HG02610 (cell line): ENCODE results near the gene ITM2B.

ENCODE experiments used
- ATAC-seq: cut with Tn5 transposase; IDR thresholded peaks from one replicate; pipeline ENCODE4 v1.9.1; 2021; ENCODE audit warnings: mild to moderate bottlenecking, moderate library complexity; ENCODE audit not compliant: unreplicated experiment

Gene ITM2B

DNA sequence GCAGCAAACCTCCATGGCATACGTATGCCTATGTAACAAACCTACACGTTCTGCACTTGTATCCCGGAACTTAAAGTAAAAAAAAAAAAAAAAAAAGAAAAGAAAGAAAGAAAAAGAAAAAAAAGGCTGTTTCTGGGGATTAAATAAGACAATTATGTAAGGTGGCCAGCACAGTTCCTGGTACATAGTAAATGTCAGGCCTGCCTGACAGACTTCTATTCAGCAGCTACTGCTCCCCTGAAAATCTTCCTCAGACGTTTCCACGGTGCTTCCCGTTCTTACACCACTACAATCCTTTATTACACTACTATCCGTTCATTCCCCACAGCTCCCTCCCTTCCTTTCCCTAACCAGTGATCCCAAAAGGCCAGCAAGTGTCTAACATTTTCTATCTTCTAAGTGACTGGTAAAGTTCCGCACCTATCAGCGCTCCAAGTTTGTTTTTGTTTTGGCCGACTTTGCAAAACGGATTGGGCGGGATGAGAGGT lies 69.9 kb downstream of the ITM2B start:
- no peak for ATAC-seq

DNA sequence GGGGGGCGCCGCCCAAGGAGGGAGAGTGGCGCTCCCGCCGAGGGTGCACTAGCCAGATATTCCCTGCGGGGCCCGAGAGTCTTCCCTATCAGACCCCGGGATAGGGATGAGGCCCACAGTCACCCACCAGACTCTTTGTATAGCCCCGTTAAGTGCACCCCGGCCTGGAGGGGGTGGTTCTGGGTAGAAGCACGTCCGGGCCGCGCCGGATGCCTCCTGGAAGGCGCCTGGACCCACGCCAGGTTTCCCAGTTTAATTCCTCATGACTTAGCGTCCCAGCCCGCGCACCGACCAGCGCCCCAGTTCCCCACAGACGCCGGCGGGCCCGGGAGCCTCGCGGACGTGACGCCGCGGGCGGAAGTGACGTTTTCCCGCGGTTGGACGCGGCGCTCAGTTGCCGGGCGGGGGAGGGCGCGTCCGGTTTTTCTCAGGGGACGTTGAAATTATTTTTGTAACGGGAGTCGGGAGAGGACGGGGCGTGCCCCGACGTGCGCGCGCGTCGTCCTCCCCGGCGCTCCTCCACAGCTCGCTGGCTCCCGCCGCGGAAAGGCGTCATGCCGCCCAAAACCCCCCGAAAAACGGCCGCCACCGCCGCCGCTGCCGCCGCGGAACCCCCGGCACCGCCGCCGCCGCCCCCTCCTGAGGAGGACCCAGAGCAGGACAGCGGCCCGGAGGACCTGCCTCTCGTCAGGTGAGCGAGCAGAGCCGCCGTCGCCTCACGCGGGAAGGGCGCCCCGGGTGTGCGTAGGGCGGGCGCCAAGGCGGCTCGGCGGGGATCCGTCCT lies 70.5 kb downstream of the ITM2B start, which contains the start of gene RB1:
Gene RB1, plus strand, starts transcription at position 393 of the 784 bp plus-strand sequence. Its CDS starts 162 bp downstream, at position 555.
- ATAC-seq = peak; percentile 75

DNA sequence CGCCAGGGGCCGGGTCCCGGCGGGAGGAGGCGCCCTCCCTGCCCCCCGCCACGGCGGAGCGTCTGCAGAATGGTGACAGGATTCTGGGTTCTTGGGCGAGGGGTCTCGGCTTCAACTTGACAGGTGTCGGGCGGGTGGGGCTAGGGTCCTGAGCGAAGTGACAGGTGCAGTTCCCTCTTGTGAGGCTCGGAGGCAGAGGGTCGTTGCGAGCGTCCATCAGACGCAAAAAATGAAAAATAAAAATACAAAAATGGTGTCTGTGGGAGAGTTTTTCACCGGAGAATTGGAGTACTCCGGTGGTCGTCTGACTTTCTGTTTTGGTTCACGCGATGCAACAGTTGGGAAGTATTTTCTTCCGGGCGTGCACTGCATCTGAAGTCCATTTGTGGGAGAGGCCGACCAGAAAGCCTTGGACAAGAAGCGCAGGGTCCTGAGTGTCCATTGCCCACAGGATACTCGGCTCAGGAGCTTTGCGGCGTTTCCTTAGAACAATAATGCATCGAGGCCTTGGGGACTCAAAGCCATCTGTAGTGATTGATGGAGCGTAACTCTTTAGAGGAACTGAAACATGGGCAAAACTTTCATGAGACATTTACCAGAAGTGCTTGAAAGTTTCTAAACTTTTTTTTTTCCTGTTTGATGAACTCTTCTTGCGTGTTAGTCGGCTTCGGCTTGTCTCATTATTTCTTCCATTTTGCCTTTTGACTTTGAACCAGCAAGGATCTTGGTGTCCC lies 71.3 kb downstream of the ITM2B start:
- ATAC-seq = peak; percentile 56

DNA sequence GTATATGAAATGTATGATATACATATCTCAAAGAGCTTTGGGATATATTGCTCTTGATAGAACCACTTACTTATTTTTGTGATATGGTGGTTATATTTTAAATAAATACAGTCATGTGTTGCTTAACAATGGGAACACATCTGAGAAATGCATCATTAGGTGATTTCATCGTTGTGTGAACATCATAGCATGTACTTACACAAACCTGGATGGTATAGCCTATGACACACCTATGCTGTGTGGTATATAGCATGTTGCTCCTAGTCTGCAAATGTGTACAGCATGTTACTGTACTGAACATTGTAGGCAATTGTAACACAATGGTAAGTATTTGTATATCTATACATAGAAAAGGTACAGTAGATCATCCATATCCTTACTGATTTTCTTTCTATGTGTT lies 78.2 kb downstream of the ITM2B start:
- ATAC-seq = no peak

DNA sequence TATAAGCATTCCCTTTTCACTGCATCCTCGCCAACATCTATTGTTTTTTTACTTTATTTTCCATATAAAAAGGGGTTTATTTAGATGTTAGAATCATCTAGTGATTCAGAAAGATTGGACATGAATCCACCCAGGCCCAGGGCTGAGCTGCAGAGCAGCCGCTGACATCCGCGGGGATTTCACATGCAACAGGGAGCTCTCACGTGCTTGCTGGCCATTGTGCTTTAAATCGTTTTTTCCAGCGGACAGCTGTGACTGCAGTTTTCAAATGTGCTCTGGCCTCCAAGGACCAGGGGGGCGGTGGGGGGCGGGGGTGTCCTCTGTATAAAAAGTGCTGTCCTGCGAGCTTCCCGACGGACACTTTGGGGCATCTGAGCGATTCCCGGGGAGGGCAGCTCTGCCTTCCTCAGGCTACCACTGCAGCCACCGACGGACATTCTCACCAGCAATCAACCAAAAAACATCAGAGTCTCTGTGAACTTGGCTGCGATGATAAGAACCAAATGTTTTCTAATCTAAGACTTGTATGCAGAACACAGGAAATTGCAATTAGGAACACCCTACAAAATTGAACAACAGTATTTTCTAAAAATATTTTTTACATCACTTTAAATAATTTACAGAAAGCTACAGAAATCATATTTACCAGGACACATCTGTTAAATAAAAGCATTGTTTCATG lies 83.1 kb downstream of the ITM2B start:
- ATAC-seq = no peak

DNA sequence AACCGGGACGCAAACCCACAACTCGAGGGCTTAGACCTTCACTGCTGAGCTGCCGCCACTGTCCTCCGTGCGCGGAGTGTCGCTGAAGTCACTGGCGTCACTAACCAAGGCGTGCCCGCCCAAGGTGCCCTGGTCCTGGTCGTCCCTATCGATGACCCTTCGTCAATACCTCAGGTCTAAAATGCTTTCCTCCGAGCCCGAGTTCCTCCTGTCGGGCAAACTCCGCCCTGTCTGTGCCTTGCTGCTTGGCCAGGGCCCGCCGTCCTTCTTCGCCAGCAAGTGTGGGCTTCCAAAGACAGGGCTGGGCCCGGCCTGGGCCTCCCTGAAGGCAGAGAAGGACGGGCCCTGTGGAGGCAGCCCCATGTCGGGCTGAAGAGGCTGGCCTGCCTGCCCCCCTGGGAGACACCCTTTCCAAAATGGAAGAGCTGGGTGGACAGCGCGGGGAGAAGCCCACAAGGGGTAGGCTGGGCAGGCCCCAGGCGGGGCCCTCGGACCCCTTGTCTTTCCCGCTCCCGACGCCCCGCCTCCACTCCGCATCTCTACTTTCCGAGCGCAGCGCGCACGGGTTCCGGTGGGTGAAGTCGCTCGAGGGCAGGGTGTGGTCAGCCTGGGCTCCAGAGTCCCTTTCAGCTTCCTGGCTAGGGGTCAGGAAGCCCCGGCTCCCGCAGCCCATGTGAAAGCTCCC lies 84.0 kb downstream of the ITM2B start:
- no peak for ATAC-seq

DNA sequence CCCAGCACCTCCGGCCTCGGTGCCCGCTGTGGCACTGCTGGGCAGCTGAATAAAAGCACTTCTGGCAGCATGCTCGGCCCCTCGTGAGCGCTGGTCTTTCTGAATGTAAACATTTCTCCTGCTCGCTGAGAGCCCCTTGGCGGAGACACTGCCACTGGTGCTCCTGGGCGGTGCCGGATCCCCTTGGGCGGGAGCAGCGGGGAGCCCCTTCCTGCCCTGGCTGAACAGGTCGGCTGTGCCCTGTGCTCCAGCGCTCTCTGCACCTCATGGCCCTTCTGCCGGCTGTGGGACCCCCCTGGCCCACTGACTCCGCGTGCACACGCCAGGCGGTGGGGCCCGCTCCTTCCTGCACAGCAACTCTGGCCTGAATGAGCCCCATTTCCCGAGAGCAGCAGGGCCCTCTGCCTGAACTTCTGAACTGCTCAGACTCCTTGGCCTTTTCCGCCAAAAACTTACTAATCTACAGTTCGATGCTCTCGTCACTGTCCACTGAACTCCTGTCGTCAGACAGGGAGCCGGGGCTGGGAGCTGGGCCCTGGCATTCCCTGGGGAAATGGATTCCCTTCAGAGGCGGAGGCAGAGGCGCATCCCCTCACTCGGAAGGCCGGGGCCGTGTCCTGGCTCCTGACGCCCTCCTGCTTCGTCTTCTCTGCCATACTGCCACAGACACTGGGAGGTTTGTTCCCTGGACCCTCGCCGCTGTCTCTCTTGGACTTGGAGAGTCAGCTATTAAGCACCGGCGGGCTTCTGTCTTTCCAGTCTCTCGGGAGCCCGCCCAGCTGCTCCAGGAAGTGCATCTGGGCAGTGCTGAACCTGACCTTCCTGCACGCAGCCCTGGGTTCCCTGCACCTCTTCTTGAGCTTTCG lies 84.7 kb downstream of the ITM2B start:
- ATAC-seq = no peak

DNA sequence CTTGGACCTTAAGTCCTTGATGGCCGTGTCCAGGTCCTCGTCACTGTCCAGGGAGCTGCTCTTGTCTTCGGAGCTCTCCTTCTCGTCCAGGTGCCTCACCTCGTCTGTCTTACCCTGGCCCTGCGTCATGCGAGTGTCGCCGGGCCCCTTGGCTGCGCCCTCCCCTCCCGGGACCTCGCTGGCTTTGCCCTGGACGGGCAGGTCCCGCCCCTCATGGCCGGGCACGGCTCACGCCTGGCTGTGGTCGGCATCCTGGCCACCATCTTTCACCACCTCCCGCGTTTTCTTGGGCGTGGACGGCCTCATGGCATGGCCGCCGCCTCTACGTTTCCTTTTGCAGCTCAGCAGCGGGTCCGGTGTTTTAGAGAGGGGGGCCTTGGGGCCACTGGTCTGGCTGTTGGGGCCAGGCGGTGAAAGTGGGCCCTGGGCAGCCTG lies 85.4 kb downstream of the ITM2B start:
- ATAC-seq = no peak

DNA sequence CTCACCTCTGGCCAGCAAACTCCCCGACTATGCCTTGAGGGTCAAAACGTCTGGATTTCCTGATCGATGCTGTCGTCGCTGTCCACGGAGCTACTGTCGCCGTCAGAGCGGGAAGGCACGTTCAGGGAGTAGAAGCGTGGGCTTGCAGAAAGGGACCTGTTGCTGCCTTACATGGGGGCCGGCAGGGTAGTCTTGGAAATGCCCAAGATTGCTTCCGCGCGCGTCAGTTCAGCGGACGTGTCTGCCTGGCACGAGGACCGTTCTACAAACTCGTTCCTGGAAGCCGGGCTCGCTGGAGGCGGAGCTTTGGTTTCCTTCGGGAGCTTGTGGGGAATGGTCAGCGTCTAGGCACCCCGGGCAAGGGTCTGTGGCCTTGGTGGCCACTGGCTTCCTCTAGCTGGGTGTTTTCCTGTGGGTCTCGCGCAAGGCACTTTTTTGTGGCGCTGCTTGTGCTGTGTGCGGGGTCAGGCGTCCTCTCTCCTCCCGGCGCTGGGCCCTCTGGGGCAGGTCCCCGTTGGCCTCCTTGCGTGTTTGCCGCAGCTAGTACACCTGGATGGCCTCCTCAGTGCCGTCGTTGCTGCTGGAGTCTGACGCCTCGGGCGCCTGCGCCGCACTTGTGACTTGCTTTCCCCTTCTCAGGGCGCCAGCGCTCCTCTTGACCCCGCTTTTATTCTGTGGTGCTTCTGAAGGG lies 86.0 kb downstream of the ITM2B start:
- ATAC-seq = no peak
